Mononuclear cell (primary cell): Measurements from ENCODE around the gene CXCR1. TPM values are rescaled to one million over a fixed set of nuclear protein-coding genes. Genes with fewer than 3 reads are reported as not detected.

ENCODE experiments used
- H3K27me3 ChIP-seq: 2 replicates; pipeline ENCODE4 v1.6.0; 2011; ENCODE audit warnings: low read length, control low read depth; ENCODE audit not compliant: insufficient read depth
- H3K4me1 ChIP-seq: 2 replicates; pipeline ENCODE4 v1.5.1; 2011; ENCODE audit warnings: mild to moderate bottlenecking, low read length, control low read depth; ENCODE audit not compliant: insufficient read depth
- H3K4me3 ChIP-seq: 2 replicates; pipeline ENCODE4 v1.5.1; 2011; ENCODE audit warnings: mild to moderate bottlenecking, low read length, moderate library complexity
- H3K9me3 ChIP-seq: 2 replicates; pipeline ENCODE4 v1.5.1; 2011; ENCODE audit warnings: low read depth, mild to moderate bottlenecking, control low read depth, low read length
- total RNA-seq: library from RNA; depleted of rRNA; stranded (reverse); fragments of >200 nt; gene quantifications from one replicate; pipeline ENCODE4 v1.2.3, GENCODE V29; 2012

The CXCR1 gene
- total RNA-seq: 0.10 TPM

GRCh38 chr2:218166791-218167190, at the start of gene CXCR1:
TSS of gene CXCR1 (minus strand) at chr2:218166962. CDS start at chr2:218165211, 1,751 bp downstream.
- Histone ChIP-seq H3K4me3 (peak within 1 kb of the TSS; percentile 50), H3K27me3 (no peaks in the 10 kb centered on the region), H3K9me3 (no peaks in the 10 kb centered on the region), H3K4me1 (peaks cover 46% of the 10 kb centered on the region)

- peak overlapping the region; percentile 99 for H3K4me3 ChIP-seq
- peaks cover 40% of the 10 kb centered on the region for H3K4me1 ChIP-seq
- H3K27me3 ChIP-seq: no peaks in the 10 kb centered on the region
- H3K9me3 ChIP-seq: no peaks in the 10 kb centered on the region
Measured at GRCh38 chr2:218216336-218216673, 49.5 kb upstream of the CXCR1 start.

GRCh38 chr2:218214116-218214515, 47.4 kb upstream of the CXCR1 start:
- H3K9me3 ChIP-seq: peaks cover 6% of the 10 kb centered on the region
- H3K4me1 ChIP-seq: peaks cover 18% of the 10 kb centered on the region
- H3K27me3 ChIP-seq: no peaks in the 10 kb centered on the region
- H3K4me3 ChIP-seq: no peak overlapping the region

GRCh38 chr2:218209078-218209477, 42.3 kb upstream of the CXCR1 start:
- Histone ChIP-seq H3K4me3 (no peak overlapping the region), H3K4me1 (peaks cover 1% of the 10 kb centered on the region), H3K27me3 (no peaks in the 10 kb centered on the region), H3K9me3 (peaks cover 10% of the 10 kb centered on the region)

GRCh38 chr2:218202266-218202665, 35.5 kb upstream of the CXCR1 start:
- Histone ChIP-seq H3K4me1 (no peaks in the 10 kb centered on the region), H3K27me3 (no peaks in the 10 kb centered on the region), H3K9me3 (no peaks in the 10 kb centered on the region), H3K4me3 (no peak overlapping the region)

- no peaks in the 10 kb centered on the region for H3K27me3 ChIP-seq
- H3K4me1 ChIP-seq: peaks cover 14% of the 10 kb centered on the region
- H3K4me3 ChIP-seq: no peak overlapping the region
- H3K9me3 ChIP-seq: no peaks in the 10 kb centered on the region
Measured at GRCh38 chr2:218196974-218197373, 30.2 kb upstream of the CXCR1 start.

GRCh38 chr2:218194880-218195279, 28.1 kb upstream of the CXCR1 start:
- no peaks in the 10 kb centered on the region for H3K27me3 ChIP-seq
- no peaks in the 10 kb centered on the region for H3K9me3 ChIP-seq
- no peak overlapping the region for H3K4me3 ChIP-seq

GRCh38 chr2:218193701-218194100, 26.9 kb upstream of the CXCR1 start:
- no peaks in the 10 kb centered on the region for H3K27me3 ChIP-seq
- H3K4me1 ChIP-seq: peaks cover 14% of the 10 kb centered on the region
- no peak overlapping the region for H3K4me3 ChIP-seq

More at GRCh38 chr2:218194880-218195279, 28.1 kb upstream of the CXCR1 start:
- H3K4me1 ChIP-seq: peaks cover 14% of the 10 kb centered on the region

GRCh38 chr2:218192902-218193430, 26.2 kb upstream of the CXCR1 start:
- Histone ChIP-seq H3K4me1 (peaks cover 14% of the 10 kb centered on the region), H3K4me3 (no peak overlapping the region), H3K27me3 (no peaks in the 10 kb centered on the region), H3K9me3 (no peaks in the 10 kb centered on the region)

More at GRCh38 chr2:218193701-218194100, 26.9 kb upstream of the CXCR1 start:
- no peaks in the 10 kb centered on the region for H3K9me3 ChIP-seq

- Histone ChIP-seq H3K4me1 (peaks cover 23% of the 10 kb centered on the region), H3K27me3 (no peaks in the 10 kb centered on the region), H3K9me3 (no peaks in the 10 kb centered on the region), H3K4me3 (no peak overlapping the region)
Measured at GRCh38 chr2:218188528-218188927, 21.8 kb upstream of the CXCR1 start.

GRCh38 chr2:218187296-218188015, 20.7 kb upstream of the CXCR1 start:
- H3K4me3 ChIP-seq: no peak overlapping the region
- H3K27me3 ChIP-seq: no peaks in the 10 kb centered on the region
- no peaks in the 10 kb centered on the region for H3K9me3 ChIP-seq
- peaks cover 13% of the 10 kb centered on the region for H3K4me1 ChIP-seq

- Histone ChIP-seq H3K9me3 (no peaks in the 10 kb centered on the region), H3K4me1 (peaks cover 9% of the 10 kb centered on the region), H3K27me3 (no peaks in the 10 kb centered on the region), H3K4me3 (no peak overlapping the region)
Measured at GRCh38 chr2:218186876-218187275, 20.1 kb upstream of the CXCR1 start.

GRCh38 chr2:218186355-218186766, 19.6 kb upstream of the CXCR1 start:
- Histone ChIP-seq H3K4me3 (no peak overlapping the region), H3K27me3 (no peaks in the 10 kb centered on the region), H3K9me3 (no peaks in the 10 kb centered on the region), H3K4me1 (peaks cover 9% of the 10 kb centered on the region)

GRCh38 chr2:218184331-218184730, 17.6 kb upstream of the CXCR1 start:
- Histone ChIP-seq H3K4me1 (peaks cover 9% of the 10 kb centered on the region), H3K4me3 (no peak overlapping the region), H3K27me3 (no peaks in the 10 kb centered on the region), H3K9me3 (no peaks in the 10 kb centered on the region)

- Histone ChIP-seq H3K4me3 (no peak overlapping the region), H3K27me3 (no peaks in the 10 kb centered on the region), H3K4me1 (no peaks in the 10 kb centered on the region), H3K9me3 (no peaks in the 10 kb centered on the region)
Measured at GRCh38 chr2:218180467-218181114, 13.8 kb upstream of the CXCR1 start.
